ENCODE data around the gene ZNFX1.
"Not testable (repeated sequence)": the region's sequence is repeated elsewhere in the genome, so short reads cannot be mapped to it uniquely, and the experiment has no call there.

The ZNFX1 gene

DNA sequence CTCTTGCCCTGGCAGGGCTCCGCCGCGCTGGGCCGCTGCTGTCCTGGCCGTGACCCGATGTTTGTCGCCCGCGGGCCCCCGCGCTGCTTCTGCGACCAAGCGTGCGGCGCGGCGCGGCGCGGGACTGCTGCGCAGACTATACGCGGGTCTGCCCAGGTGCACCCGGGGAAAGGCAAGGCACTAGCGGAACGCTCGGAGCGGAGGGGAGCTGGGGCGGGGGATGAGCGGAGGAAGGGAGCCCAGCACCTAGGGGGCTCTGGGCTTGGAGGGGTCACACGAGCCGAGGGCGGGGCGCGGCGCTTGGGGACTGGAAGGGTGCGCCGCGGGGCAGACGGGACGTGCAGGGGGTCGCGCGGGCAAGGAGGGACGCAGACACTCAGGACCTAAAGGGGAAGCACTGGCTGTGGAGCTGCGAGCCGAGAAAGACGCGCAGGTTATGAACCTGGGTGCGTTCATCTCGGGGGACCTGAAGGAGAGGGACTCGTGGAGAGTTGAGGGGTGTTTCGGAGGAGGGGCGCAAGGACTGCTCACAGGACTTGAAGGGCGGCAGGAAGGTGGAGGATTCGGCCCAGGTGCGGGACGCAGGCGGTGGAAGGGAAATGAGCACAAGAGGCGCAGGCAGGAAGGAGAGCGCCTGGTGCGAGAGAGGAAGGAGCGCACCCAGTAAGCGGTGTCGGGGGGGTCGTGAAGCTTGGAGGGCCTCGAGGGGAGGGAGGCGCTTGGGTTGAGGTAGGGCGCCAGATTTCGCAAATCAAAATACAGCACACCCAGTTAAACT is 40.8 kb upstream of the ZNFX1 start:
- TF ChIP-seq, protein P1, sequence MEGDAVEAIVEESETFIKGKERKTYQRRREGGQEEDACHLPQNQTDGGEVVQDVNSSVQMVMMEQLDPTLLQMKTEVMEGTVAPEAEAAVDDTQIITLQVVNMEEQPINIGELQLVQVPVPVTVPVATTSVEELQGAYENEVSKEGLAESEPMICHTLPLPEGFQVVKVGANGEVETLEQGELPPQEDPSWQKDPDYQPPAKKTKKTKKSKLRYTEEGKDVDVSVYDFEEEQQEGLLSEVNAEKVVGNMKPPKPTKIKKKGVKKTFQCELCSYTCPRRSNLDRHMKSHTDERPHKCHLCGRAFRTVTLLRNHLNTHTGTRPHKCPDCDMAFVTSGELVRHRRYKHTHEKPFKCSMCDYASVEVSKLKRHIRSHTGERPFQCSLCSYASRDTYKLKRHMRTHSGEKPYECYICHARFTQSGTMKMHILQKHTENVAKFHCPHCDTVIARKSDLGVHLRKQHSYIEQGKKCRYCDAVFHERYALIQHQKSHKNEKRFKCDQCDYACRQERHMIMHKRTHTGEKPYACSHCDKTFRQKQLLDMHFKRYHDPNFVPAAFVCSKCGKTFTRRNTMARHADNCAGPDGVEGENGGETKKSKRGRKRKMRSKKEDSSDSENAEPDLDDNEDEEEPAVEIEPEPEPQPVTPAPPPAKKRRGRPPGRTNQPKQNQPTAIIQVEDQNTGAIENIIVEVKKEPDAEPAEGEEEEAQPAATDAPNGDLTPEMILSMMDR (IDR thresholded peaks at IDR 0.05; ENCODE audit: low read depth, low read length) = no peak
- no peak for DNase-seq (ENCODE audit: extremely low read depth, low read depth)

DNA sequence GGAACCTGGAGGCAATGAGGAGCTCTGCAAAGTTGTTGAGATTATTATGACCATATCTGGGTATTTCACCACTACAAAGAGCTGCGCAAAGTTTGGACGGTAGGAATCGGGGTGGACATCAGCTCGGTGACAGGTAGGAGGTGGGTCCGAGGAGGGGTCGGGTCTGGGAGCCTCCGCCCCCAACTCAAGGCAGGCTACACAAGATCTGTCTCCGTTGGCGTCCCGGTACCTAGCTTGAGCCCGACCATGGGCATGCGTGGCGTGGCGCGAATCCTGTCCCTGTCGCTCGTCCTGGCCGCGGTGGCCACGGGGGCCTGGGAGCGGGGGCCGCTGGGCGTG is 40.2 kb upstream of the ZNFX1 start:
- DNase-seq (ENCODE audit: extremely low read depth, low read depth) = no peak
- TF ChIP-seq, protein P1 (IDR thresholded peaks at IDR 0.05; ENCODE audit: low read depth, low read length) = no peak

DNA sequence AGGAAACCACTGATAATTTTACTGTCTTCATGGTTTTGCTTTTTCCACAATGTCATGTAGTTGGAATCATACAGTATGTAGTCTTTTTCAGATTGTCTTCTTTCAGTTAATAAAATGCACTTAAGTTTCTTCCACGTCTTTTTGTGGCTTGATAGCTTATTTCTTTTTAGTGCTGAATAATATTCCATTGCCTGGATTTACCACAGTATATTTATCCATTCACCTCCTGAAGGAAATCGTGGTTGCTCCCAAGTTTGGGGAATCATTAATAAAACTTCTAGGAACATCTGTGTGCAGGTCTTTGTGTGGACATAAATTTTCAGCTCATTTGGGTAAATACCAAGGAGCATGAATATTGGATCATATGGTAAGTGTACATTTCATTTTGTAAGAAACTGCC is 38.8 kb upstream of the ZNFX1 start:
- TF ChIP-seq, protein P1 (IDR thresholded peaks at IDR 0.05; ENCODE audit: low read depth, low read length) = no peak

DNA sequence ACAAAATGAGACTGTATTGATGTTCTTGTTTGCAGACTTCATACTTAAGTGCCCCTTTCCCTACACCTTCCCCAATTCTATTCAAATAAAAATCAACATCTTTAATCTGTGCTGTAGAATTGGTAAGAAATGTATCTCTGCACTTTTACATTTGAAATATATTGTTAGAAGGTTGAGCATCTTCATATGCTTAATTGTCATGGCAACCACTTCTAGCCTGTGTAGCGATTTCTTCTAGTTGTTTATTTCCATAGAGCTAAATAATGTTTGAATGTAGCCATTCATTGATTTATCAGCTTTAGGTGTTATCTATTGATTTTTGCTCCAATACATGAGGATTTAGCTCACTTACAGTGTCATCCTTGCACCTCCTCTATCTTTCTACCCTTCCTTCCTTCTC is 37.7 kb upstream of the ZNFX1 start:
- TF ChIP-seq, protein P1 (IDR thresholded peaks at IDR 0.05; ENCODE audit: low read depth, low read length) = no peak

More for the DNA sequence above, 38.8 kb upstream of the ZNFX1 start:
- DNase-seq (ENCODE audit: extremely low read depth, low read depth) = no peak

DNA sequence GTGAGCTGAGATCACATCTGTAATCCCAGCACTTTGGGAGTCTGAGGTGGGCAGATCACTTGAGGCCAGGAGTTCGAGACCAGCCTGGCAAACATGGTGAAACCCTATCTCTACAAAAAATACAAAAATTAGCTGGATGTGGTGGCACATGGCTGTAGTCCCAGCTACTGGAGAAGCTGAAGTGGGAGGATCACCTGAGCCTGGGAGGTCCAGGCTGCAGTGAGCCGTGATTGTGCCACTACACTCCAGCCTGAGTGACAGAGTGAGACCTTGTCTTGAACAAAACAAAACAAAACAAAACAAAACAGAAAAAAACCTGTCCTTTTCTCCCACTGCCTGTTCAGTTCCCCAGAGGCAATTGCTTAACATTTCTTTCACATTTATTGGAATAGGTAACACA is 36.2 kb upstream of the ZNFX1 start:
- DNase-seq (ENCODE audit: extremely low read depth, low read depth) = not testable (repeated sequence)

More for the DNA sequence above, 37.7 kb upstream of the ZNFX1 start:
- DNase-seq (ENCODE audit: extremely low read depth, low read depth) = no peak

DNA sequence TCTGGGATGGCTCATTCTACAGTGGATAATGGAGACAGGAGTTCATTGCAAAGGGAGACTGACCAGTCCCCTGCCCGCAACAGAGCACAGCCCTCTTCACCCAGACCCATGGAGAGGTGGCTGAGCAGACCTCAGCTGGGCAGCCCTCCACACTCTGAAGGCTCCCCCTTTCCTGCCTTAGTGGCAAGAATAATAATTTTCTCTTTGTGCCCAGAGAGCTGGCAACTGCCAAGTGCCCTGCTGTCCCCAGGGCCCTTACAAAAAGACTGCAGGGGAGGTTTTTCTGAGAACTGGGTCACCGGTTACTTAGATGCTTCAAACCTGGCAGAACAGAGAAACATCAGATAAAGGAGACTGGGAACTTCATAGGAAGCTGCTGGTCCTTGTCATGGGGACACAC is 35.4 kb upstream of the ZNFX1 start:
- DNase-seq (ENCODE audit: extremely low read depth, low read depth) = no peak
- TF ChIP-seq, protein P1 (IDR thresholded peaks at IDR 0.05; ENCODE audit: low read depth, low read length) = no peak

DNA sequence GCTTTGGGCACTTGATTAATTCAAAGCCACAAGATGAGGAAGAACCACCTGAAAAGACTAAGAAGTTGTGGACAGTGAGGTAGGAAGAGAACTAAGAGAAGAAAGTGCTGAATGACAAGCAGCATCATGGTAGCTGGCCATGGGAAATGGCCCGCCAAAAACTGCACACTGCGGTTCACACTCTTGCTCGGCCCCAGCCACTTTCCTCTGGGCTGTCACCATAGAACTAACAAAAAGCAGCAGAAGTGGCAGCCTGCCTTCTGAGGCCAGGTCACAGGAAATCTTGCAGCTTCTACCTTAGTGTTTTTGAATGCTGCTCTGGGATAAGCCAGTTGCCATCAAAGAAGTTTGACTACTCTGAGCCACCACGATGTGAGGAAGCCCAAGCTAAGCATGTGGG is 34.8 kb upstream of the ZNFX1 start:
- TF ChIP-seq, protein P1 (IDR thresholded peaks at IDR 0.05; ENCODE audit: low read depth, low read length) = no peak
- DNase-seq (ENCODE audit: extremely low read depth, low read depth) = no peak

DNA sequence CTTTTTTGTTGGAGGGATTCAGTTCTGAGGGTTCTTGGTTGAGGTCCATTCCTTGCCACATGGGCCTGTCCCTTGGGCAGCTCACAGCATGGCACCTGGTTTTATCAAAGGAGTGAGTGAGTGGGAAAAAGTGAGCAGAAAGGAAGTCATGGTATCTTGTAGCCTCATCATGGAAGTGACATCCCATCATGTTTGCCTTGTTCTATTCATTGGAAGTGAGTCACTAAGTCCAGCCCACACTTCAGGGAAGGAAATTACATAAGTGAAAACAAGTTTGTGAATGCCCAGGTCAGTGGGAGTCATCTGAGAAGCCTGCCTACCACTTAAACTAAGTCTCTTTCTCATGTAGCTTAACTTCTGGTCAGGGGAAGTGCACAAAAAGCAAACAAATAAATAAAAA is 32.8 kb upstream of the ZNFX1 start:
- DNase-seq (ENCODE audit: extremely low read depth, low read depth) = no peak
- TF ChIP-seq, protein P1 (IDR thresholded peaks at IDR 0.05; ENCODE audit: low read depth, low read length) = no peak

Measured in AG09319 (cell line).